ENCODE data around the gene SH2D7.

The SH2D7 gene

DNA sequence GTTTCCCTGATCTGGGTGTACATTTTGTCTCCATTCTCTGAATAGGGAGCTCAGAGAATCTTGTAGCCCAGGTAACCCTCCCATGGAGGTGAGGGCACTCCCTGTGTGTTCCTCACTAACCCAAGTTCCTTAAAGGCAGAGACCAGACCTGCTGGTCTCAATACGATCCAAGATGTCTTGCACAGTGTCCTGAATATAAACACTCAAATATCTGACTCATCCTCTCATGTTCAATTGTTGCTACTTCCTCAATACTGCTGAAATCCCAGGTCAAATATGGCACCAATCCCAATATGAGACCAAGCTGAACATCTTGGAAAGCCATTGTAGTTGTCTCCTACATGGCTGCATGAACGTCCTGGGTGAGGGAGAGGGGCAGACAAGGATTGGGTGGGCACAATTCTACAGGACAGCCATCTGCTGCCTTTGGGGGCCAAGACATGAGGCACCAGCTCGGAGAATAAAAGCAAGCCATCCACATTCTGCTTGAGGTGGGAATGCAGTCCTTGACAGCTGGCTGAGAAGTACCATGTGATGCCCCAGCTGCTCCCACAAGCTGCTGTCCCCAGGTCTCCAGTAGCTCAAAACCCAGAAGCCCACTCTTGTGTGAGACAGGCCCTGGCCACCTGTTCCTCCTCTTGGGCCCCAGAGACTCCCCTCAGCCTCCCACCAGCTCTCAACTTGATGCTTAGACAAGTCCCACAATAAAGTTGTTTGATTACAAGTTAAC, 33.1 kb upstream of the SH2D7 start:
- TF ChIP-seq, protein P1, sequence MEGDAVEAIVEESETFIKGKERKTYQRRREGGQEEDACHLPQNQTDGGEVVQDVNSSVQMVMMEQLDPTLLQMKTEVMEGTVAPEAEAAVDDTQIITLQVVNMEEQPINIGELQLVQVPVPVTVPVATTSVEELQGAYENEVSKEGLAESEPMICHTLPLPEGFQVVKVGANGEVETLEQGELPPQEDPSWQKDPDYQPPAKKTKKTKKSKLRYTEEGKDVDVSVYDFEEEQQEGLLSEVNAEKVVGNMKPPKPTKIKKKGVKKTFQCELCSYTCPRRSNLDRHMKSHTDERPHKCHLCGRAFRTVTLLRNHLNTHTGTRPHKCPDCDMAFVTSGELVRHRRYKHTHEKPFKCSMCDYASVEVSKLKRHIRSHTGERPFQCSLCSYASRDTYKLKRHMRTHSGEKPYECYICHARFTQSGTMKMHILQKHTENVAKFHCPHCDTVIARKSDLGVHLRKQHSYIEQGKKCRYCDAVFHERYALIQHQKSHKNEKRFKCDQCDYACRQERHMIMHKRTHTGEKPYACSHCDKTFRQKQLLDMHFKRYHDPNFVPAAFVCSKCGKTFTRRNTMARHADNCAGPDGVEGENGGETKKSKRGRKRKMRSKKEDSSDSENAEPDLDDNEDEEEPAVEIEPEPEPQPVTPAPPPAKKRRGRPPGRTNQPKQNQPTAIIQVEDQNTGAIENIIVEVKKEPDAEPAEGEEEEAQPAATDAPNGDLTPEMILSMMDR (IDR thresholded peaks at IDR 0.05; ENCODE audit: control insufficient read depth, insufficient read depth, low read depth, low read length, missing control alignments), result no peak
- H3K4me3 ChIP-seq (ENCODE audit: control insufficient read depth, low read depth, low read length), result no peak overlapping the region
- DNase-seq (ENCODE audit: low read depth), result no peak

DNA sequence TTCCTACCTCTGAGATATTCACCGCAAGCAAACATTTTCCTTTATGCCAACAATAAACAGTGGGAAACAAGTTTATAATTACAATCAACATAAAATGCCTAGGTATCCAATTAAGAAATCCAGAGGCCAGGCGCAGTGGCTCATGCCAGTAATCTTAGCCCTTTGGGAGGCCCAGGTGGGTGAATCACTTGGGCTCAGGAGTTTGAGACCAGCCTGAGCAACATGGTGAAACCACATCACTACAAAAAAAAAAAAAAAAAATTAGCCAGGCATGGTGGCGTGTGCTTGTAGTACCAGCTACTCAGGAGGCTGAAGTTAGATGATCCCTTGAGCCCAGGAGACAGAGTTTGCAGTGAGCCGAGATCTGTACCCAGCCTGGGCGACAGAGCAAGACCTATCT, 32.1 kb upstream of the SH2D7 start:
- TF ChIP-seq, protein P1 (IDR thresholded peaks at IDR 0.05; ENCODE audit: control insufficient read depth, insufficient read depth, low read depth, low read length, missing control alignments), result no peak
- no peak for DNase-seq (ENCODE audit: low read depth)
- H3K4me3 ChIP-seq (ENCODE audit: control insufficient read depth, low read depth, low read length), result no peak overlapping the region

DNA sequence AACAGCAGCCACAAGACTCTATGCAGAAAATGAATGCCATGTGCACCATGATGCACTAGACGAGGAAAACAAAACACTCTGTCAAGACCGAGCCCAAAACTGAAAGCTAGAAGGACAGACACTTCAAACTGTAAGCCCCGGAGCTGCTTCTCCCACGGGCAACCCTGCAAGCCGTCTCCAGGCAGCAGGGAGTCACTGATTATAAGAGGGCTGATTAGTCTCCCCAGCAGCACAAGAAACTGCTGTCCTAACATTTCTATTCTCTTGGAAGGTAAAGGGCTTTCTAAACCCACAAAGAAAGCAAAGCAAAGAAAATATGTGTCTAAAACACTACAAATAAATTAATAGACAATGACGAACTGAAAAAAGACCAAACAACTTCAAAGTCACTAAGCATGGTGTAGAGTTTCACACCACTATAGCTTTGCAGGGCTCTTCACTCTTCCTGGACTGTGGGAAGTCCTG, 30.4 kb upstream of the SH2D7 start:
- TF ChIP-seq, protein P1 (IDR thresholded peaks at IDR 0.05; ENCODE audit: control insufficient read depth, insufficient read depth, low read depth, low read length, missing control alignments), result no peak
- no peak for DNase-seq (ENCODE audit: low read depth)
- H3K4me3 ChIP-seq (ENCODE audit: control insufficient read depth, low read depth, low read length), result peak overlapping the region; percentile 8; the same call in 1 of the 2 replicates

DNA sequence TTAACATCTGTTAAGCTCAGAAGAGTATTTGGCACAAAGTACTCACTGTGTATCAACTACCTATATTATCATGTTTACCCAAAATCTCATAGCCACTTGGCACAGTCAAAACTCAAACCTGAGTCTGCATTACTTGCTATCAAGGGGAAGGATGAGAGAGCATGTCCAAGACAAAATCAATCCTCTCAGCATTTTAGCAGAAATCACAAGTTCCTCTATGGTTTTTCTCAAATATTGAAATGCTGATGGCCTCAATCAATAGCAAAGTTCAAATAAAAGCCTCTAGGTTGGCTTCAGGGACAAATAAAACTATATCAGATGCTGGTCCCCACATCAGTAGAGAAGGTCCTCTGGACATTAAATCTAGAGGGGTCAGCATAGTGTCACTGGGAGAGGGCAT, 29.1 kb upstream of the SH2D7 start:
- no peak overlapping the region for H3K4me3 ChIP-seq (ENCODE audit: control insufficient read depth, low read depth, low read length)
- DNase-seq (ENCODE audit: low read depth), result no peak
- TF ChIP-seq, protein P1 (IDR thresholded peaks at IDR 0.05; ENCODE audit: control insufficient read depth, insufficient read depth, low read depth, low read length, missing control alignments), result no peak

DNA sequence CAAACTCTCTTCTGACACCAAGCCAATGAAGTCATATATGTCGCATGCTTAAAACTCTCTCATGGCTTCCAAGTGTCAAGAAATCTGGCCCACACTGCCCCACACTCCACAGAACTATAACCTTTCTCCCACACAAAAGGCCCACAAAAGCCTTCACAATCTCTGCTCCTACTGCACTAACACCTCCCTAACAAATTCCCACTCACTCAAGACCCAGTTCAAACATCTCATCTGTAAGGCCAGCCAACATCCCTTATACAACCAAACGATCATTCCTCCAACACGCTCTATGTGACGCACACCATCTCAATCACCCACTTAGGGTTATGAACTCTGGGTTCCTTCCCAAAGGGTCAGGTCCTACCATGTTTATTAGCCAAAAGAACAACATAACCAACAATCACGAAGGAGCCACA, 28.4 kb upstream of the SH2D7 start:
- no peak for DNase-seq (ENCODE audit: low read depth)
- TF ChIP-seq, protein P1 (IDR thresholded peaks at IDR 0.05; ENCODE audit: control insufficient read depth, insufficient read depth, low read depth, low read length, missing control alignments), result no peak
- H3K4me3 ChIP-seq (ENCODE audit: control insufficient read depth, low read depth, low read length), result no peak overlapping the region

DNA sequence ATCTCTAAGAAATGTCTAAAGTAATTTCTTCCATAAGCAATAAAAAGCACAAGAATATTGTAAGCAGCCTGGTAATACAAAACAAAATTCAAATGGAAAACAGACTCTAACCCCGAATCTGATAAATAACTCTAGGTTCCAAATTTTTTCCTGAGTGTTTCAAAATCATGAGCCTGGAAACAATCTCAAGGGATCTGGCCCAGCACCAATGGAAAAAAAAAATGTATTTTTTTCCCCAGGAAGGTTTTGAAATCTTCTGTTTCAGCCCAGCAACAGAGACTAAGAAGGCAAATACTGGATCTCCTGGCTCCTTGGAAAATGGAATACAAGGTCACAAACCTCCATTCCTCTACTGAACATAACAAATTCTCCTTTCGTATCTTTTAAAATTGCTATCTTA, 27.8 kb upstream of the SH2D7 start:
- no peak for DNase-seq (ENCODE audit: low read depth)

More for the DNA sequence above, 27.8 kb upstream of the SH2D7 start:
- TF ChIP-seq, protein P1 (IDR thresholded peaks at IDR 0.05; ENCODE audit: control insufficient read depth, insufficient read depth, low read depth, low read length, missing control alignments), result no peak
- H3K4me3 ChIP-seq (ENCODE audit: control insufficient read depth, low read depth, low read length), result no peak overlapping the region

Data from AG09309 (cell line).